HG03159 (cell line): ENCODE measurements around the gene TRIM6.
"Not testable (repeated sequence)": the region's sequence is repeated elsewhere in the genome, so short reads cannot be mapped to it uniquely, and the experiment has no call there.

Experiments
- ATAC-seq: cut with Tn5 transposase; IDR thresholded peaks from one replicate; pipeline ENCODE4 v1.9.1; 2021; ENCODE audit warnings: mild to moderate bottlenecking, moderate library complexity; ENCODE audit not compliant: unreplicated experiment

The TRIM6 gene

DNA sequence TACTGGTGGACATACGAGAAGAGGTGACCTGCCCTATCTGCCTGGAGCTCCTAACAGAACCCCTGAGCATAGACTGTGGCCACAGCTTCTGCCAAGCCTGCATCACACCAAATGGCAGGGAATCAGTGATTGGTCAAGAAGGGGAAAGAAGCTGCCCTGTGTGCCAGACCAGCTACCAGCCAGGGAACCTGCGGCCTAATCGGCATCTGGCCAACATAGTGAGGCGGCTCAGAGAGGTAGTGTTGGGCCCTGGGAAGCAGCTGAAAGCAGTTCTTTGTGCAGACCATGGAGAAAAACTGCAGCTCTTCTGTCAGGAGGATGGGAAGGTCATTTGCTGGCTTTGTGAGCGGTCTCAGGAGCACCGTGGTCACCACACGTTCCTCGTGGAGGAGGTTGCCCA lies 6.9 kb downstream of the TRIM6 start:
- ATAC-seq, result no peak

DNA sequence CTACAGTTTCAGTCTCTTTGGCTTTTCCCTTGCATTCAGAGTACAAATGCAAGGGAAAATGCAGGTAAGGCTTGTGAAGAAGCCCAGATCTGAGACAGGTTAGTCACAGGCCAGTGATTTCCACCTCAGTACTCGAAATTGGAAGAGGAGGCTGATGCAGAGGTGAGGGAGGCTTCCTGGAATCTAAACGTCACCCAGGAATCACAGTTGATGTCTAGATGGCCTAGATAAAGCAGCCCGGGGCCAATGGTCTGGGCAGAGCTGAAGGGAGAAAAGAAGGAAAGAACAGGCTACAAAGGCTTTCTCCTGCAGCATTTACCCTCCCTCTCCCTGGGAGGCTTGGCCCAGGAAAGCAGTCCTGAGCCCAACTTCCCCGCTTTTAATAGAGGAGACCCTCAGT lies 8.5 kb downstream of the TRIM6 start:
- ATAC-seq, result no peak

DNA sequence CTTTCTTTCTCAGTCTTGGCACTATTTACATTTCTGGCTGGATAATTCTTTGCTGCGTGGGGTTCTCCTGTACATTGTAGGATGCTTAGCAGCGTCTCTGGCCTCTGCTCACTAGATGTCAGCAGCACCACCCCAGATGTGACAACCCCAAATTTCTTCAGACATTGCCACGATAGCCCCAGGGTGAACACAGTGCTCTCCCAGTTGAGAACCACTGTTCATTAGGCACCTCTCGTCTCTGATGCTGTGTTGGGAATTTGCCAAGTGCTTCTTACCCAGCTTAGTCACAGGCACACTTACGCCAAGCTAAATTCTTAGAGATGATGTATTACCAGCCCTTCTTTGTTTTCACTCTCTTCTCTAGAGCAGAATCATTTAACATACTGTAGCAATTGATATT lies 9.4 kb downstream of the TRIM6 start:
- ATAC-seq, result no peak

DNA sequence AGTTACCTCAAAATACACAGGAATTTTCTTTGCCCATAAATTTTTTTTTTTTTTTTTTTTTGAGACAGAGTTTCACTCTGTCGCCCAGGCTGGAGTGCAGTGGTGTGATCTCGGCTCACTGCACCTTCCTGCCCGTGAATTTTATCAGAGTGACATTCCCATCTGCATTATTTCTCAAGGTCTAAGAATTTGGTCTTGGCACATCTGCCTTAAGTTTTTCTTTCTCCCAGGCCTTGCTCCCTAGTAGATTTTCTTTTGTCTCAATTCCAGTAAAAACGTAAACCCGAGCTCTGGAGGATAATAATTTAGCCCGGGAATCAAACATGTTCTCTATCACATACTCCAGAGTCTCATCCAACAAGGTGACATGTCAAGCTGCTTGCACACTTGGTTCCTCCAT lies 12.4 kb downstream of the TRIM6 start:
- no peak for ATAC-seq

DNA sequence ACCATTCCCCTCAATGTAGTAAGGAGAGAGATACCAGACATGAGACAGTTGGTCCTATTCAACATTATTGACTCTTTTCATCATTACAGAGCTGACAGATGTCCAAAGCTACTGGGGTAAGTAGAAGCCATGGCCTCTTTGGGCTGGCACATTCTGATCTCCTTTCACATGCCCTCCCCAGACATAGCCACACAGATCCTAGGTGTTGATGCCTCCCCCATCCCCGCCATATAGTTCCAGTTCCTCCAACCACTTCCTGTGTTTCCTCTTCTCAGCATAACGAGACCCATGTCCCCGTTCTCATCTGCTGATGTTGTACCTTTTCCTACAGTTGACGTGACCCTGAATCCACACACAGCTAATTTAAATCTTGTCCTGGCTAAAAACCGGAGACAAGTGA lies 14.0 kb downstream of the TRIM6 start:
- no peak for ATAC-seq

DNA sequence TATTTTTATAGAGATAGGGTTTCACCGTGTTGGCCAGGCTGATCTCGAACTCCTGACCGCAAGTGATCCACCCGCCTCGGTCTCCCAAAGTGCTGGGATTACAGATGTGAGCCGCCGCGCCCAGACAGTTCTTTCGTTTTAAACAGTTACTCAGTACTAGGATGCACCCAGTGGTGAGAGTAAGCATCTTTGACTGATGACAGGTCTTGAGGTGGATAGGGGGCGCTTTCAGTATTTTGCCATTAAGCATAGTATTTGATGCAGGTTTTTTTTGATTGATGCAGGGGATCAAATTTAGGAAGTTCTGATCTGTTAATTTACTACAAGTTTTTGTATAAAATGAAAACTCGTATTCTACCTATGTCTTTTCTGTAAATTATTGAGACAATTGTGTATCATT lies 15.2 kb downstream of the TRIM6 start:
- no peak for ATAC-seq

DNA sequence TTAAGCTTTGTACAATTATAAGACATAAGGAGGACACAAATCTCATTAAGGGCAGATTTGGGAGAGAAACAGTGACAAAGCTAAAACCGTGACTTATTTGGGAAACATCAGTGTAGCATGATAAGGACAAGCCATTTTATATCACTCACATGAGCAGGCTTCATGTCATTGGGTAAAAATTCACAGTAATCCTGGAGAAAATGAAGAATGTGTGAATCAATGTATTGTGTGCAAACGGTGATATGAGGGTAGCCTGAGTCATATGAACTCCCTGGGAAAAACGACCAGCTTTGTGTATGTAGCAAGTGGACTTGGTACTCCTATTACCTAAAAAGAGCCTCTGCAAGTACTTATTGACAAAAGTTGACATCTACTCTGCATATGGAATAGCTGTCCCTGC lies 22.4 kb downstream of the TRIM6 start:
- no peak for ATAC-seq

DNA sequence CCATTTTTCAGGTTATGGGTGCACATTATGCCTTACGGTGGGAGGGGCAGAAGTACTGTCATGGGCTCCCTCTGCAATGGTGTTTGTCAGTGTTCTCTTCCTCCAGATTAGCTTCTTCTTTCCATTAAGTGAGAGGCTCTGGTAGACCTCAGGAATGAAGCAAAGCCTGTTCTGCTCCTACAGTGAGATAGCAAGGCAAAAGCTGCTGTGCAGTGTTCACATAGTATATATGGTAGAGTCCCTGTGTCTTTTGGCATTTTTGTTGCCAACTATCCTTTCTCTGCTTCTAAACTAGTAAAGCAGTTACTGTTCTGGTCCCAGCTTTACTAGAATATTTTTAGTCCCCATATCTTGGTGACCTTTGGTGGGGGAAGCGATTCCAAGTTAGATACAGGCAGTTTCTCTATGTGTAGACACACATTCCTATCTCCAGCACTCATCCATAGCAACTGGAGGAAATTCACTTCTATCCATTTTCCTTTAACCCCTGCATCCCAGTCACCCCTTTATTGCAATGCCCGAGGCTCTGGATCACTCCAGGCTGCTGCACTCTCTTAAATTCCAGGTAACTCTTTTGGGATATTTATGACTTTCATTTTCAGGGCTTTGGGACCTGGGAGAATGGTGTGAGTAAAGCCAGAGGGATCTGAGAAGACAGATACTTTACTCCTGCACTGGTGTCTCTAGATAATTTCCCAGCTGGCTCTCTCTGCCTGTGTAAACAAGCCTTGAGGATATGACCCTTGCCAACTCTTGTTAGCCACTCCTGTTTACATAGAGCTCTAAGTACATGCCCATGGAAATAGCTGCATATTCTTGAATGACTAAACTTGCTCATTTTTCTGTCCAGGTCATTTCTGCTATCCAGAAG lies 24.4 kb downstream of the TRIM6 start:
- ATAC-seq, result no peak

DNA sequence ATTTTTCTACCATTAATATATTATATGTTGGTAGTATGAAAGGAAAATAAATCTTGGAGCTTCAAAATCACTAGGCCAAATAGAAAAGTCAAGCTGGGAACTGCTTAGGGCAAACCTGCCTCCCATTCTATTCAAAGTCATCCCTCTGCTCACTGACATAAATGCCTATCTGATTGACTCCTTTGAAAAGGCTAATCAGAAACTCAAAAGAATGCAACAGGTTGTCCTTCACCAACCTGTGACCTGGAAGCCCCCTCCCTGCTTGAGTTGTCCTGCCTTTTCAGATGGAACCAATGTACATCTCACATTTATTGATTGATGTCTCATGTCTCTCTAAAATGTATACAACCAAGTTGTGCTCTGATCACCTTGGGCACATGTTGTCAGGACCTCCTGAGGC lies 25.1 kb downstream of the TRIM6 start:
- no peak for ATAC-seq

DNA sequence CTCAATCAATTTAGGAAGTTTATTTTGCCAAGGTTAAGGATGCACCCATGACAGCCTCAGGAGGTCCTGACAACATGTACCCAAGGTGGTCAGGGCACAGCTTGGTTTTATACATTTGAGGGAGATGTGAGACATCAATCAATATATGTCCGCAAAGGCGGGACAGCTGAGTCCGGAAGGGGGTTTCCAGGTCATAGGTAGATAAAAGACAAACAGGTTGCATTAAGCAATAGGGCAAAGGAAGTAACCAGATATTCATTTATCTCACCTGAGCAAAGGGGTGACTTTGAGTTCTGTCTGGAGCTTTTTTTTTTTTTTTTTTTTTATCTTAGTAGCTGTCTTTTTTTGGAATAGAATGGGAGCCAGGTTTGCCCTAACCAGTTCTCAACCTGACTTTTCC lies 26.4 kb downstream of the TRIM6 start:
- no peak for ATAC-seq

DNA sequence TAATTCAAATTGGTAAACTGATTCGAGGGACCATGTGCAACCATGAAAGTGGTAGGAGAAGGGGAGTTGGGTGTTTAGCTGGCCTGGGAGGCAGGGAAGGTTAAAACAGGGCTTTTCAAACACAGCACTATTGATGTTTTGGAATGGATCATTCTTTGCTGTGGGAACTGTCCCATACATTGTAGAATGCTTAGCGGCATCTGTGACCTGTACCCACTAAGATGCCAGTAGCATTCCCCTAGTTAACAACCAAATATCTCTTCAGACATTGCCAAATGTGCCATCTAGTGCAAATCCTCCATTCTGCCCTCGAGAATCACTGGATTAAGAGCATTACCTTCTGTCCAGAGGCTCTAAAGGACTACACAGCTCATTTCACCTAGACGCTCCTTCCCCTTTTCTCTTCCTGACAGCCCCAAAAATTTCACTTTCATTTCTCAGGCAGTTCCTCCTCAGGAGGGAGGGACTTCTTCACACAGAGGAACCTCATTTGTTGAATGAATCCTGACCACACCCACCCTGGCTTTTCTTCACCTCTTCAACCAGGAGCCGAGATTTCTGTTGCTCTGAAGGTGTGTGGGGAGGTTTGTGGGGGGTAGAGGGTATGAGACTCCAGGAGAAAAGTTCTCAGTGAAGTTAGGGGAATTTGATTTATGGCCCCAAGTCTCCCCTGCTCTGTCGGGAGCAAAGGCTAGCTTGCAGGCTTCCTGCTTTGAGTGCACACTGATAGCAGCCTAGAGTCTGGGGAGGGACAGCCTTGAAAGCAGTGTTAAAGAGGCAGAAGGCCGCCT lies 28.2 kb downstream of the TRIM6 start, which contains the start of gene TRIM34:
TSS of gene TRIM34 (plus strand) at position 513 of the 791 bp plus-strand sequence. CDS start 7,331 bp downstream, outside the sequence.
- peak; percentile 98 for ATAC-seq

DNA sequence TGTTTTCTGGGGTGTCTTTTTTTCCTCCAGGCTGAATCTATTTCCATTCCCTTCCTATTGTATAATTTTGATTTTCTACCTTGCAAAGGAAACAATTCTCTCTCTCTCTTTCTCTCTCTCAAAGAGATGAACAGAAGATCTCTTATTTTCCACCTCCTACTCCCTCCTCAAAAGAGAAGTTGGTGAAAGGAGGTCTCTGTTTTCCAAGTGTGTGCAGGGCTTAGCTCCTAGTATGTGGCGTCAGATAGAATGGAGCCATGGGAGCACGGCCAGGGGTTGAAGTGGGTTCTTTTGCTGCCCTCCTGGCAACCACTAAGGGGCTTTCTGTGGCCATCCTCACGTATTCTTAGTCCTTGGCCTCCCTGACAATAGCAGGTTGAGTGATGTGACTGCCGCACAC lies 28.8 kb downstream of the TRIM6 start:
- ATAC-seq, result peak; percentile 11

DNA sequence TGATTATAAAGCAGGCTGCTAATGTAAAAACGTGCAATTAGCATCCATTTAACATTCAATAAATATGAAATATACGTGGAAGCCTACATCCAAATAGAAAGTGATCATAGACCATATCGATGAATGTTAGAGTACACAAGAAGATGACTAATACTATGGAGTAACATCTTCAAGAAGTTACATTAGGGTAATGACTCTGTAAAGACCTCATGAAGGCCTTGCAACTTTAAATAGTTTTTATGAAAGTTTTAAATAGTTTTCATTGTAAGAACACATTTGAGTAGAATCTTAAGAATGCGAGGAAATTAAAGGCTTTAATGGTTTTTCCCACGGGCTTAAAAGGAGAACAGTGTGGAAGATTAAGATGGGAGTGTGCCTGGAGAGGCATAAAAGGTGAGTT lies 29.8 kb downstream of the TRIM6 start:
- ATAC-seq, result no peak

DNA sequence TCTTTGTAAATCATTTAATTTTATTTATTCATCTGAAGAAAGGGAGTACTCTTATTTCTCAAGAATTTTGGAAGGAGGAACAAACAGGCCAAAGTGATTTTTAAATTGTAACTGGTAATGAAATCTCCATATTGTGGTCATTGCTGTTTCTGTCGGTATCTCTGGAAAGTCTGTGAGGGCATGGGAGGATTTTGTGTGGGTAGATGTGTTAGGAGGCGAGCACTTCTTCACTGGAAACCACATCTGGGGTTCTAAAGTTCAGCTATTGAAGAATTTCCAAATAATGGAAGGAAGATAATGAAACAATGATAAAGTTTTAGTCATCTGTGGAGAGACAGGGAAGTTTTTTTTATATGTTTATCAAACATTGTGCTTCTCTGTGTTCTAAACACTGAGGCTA lies 35.0 kb downstream of the TRIM6 start:
- ATAC-seq, result peak; percentile 11

DNA sequence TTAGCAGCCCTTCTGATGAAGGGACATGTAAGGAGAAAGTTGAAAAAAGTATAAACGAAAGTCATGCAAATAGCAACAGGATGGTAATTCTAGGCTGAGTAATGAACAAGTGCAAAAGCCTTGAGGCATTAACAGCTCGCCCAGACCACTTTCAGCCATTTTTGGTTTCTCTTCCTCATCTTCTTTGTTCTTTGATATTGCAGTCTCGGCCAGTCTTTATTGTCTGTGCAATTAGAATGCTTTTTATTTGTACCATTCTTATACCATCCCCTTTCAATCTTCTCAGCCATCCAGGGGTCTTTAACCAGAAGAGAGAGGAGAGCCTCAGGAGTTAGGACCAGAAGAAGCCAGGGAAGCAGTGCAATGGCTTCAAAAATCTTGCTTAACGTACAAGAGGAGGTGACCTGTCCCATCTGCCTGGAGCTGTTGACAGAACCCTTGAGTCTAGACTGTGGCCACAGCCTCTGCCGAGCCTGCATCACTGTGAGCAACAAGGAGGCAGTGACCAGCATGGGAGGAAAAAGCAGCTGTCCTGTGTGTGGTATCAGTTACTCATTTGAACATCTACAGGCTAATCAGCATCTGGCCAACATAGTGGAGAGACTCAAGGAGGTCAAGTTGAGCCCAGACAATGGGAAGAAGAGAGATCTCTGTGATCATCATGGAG lies 35.7 kb downstream of the TRIM6 start:
- ATAC-seq, result peak; percentile 97

DNA sequence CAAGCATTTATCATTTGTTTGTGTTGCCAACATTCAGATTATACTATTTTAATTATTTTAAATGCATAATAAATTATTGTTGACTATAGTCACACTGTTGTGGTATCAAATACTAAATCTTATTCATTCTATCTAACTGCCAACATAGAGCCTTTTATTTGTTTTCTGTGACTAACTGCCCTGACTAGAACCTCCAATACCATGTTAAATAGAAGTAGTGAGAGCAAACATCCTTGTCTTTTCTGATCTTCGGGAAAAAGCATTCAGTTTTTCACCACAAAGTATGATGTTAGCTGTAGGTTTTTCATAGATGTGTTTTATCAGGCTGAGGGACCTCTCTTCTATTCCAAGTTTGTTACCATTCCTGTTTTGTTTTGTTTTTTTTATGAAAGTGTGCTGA lies 43.5 kb downstream of the TRIM6 start:
- ATAC-seq, result no peak

DNA sequence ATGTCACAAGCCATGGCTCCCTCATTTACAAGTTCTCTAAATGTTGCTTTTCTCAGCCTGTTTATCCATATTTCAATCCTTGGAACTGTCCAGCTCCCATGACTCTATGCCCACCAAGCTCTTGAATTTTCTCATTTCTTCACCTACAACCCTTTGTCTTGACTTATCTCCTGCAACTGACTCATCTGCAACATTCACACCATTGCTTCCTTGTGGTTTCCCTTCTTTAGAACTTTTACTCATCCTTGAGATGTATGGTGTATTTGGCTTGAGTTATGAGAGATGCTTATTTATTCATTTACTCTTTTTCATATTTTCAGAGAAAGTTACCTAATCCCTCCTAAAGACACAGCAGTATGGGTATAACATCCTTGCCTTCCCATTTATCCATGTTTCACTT lies 47.1 kb downstream of the TRIM6 start:
- ATAC-seq, result no peak

DNA sequence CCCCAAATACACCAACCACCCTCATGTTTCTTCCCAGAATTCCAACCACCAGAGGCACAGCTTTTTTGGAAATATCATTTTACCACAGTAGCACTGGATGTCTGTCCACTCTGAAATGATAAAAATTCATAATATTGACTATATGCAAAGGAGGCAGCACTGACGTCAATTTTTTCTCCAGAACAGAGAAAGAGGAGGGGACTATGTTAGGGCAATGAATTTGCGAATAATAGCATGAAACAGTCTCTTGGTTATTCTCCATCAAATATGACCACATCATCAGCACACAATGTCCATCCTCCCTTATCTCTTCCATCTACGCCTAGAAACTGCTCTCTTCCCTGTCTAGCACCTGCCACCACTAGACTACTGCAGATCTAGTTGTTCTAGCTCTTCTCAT lies 49.7 kb downstream of the TRIM6 start:
- ATAC-seq, result no peak

DNA sequence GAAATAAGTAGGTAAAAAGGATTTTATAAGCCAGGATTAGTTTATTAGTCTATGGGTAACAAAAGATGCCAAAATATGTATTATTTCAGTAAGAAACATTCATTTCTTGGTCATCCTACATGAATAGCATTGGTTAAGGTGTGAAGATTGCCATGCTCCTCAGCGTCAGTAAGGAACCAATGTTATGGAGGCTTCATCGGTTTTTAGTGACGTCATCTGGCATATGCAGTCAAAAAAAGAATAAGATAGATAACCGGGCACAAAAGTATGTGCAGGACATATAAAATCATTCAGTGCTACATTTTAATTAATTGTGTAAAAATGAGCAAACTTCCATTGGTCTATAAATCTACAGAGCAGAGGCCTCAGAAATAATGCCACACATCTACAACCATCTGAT lies 59.0 kb downstream of the TRIM6 start:
- ATAC-seq, result no peak

DNA sequence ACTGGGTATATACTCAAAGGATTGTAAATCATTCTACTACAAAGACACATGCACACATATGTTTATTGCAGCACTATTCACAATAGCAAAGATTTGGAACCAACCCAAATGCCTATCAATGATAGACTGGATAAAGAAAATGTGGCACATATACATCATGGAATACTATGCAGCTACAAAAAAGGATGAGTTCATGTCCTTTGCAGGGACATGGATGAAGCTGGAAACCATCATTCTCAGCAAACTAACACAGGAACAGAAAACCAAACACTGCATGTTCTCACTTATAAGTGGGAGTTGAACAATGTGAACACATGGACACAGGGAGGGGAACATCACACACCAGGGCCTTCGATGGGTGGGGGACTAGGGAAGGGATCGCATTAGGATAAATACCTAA lies 60.5 kb downstream of the TRIM6 start:
- ATAC-seq, result not testable (repeated sequence)

DNA sequence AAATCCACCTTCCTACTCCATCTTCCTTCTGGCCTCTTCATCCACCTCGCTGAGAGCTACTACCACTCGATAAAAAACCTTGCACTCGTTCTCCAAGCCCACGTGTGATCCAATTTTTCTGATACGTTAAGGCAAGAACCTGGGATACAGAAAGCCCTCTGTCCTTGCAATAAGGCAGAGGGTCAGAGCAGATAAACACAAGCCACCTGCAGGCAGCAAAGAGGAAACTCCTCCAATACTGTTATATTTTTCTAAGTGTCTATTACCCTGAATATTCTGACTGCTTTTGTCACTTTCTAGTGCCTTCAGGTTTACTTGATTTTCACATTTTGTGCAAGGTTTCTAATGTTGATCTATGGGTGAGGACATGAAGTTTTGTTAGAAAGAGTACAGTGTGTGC lies 61.9 kb downstream of the TRIM6 start:
- no peak for ATAC-seq
